HepG2 (cell line): ENCODE measurements around the gene FBRSL1. TPM values are rescaled to one million over a fixed set of nuclear protein-coding genes. Genes with fewer than 3 reads are reported as not detected.
A peak's percentile ranks its signal among the peaks of the same experiment; 100 is the strongest.

ENCODE experiments used
- GTF3A ChIP-seq: sonication (generic); formaldehyde crosslinking; conservative IDR thresholded peaks from 2 replicates; pipeline ENCODE4 v1.4.0; 2020; ENCODE audit warnings: mild to moderate bottlenecking, missing genetic modification reagents
- RBFOX2 ChIP-seq: fragments of 200-400 bp; formaldehyde crosslinking; IDR thresholded peaks from 2 replicates; pipeline ENCODE4 v1.6.1; 2017; ENCODE audit warnings: low read depth, mild to moderate bottlenecking, low read length
- ZNF790 ChIP-seq: sonication (generic); formaldehyde crosslinking; IDR thresholded peaks from 2 replicates; pipeline ENCODE4 v1.8.0; 2022; ENCODE audit warnings: missing genetic modification reagents, mild to moderate bottlenecking, borderline replicate concordance
- ZZZ3 ChIP-seq: sonication (generic); formaldehyde crosslinking; IDR thresholded peaks from 2 replicates; pipeline ENCODE4 v1.4.0; 2020; ENCODE audit warnings: missing genetic modification reagents, mild to moderate bottlenecking, borderline replicate concordance
- polyA plus RNA-seq, 8 experiments: library from polyadenylated mRNA; depleted of rRNA in 3 of 8; stranded (reverse) in 7 of 8; unstranded in 1 of 8; fragments of >200 nt; fragmentation: Illumina TruSeq in 4 of 8; extraction: Trizol in 4 of 8; gene quantifications; 2 replicates each; pipeline versions ENCODE4 v1.2.1 to v1.2.3, GENCODE V29; 2011 to 2016; ENCODE audit warnings: low read depth in 4 of 8, missing spikeins in 1 of 8, mixed read lengths in 1 of 8; ENCODE audit not compliant: insufficient read depth in 1 of 8
- total RNA-seq, 5 experiments: library from RNA; depleted of rRNA; stranded (reverse); fragments of >200 nt; fragmentation: Illumina TruSeq; extraction: Trizol; gene quantifications; 2 replicates each; pipeline ENCODE4 v1.2.3, GENCODE V29; 2016; ENCODE audit warnings: low read depth in 1 of 5
- TF ChIP-seq, protein P1 (sequence below): sonication (generic); formaldehyde crosslinking; IDR thresholded peaks from one replicate; pipeline ENCODE4 v1.5.1; 2020; ENCODE audit warnings: mild to moderate bottlenecking, missing genetic modification reagents; ENCODE audit errors: not compliant biosample characterization
- TF ChIP-seq, protein P2 (sequence below): sonication (generic); formaldehyde crosslinking; IDR thresholded peaks from 2 replicates; pipeline ENCODE4 v1.5.1; 2020; ENCODE audit warnings: mild to moderate bottlenecking, missing genetic modification reagents, moderate library complexity
- TF ChIP-seq, protein P3 (sequence below): sonication (generic); formaldehyde crosslinking; IDR thresholded peaks from 2 replicates; pipeline ENCODE4 v1.8.0; 2022; ENCODE audit warnings: missing genetic modification reagents, low read depth, mild to moderate bottlenecking, borderline replicate concordance
- TF ChIP-seq, protein P4 (sequence below): sonication (generic); formaldehyde crosslinking; IDR thresholded peaks from 2 replicates; pipeline ENCODE4 v1.5.0; 2020; ENCODE audit warnings: mild to moderate bottlenecking, missing genetic modification reagents
- TF ChIP-seq, protein P5 (sequence below): sonication (generic); formaldehyde crosslinking; IDR thresholded peaks from 2 replicates; pipeline ENCODE4 v1.4.0; 2020; ENCODE audit warnings: missing genetic modification reagents

Gene FBRSL1
- total and polyA plus RNA-seq, 2 of the 13 experiments (the other 11 are each of a cell fraction or from before 2014, with no cell fraction given), result 3.6 to 7.9 TPM

DNA sequence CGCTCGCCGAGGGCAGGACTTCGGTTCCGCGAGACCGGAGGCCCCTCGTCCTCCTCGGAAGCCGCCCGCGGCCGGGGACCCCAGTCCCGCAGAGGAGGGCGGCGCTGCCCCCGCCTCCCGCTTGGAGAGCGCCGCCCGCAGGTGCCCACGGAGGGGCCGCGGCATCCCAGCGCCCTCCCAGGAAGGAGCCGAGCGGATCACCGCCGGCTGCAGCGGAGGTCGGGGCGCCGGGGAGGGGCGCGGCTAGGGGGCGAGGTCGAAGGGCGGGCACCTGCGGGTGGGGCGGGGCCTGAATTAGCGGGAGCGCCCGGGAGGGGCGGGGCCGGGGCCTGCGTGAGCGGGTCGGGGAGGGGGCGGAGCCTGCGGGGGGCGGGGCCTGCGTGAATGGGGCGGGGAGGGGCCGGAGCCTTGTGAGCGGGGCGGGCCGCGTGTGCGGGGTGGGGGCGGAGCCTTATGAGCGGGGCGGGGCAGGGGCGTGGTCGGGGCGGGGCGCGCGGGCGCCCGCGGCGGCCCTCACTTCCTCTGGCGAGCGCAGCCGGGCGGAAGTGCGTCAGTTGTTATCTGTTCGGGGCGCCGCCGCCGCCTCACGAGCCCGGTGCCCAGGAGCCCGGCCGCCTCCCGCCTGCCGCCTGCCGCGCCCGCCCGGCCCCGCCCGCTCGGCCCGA is at the start of gene FBRSL1 (continued):
- TF ChIP-seq, protein P1, sequence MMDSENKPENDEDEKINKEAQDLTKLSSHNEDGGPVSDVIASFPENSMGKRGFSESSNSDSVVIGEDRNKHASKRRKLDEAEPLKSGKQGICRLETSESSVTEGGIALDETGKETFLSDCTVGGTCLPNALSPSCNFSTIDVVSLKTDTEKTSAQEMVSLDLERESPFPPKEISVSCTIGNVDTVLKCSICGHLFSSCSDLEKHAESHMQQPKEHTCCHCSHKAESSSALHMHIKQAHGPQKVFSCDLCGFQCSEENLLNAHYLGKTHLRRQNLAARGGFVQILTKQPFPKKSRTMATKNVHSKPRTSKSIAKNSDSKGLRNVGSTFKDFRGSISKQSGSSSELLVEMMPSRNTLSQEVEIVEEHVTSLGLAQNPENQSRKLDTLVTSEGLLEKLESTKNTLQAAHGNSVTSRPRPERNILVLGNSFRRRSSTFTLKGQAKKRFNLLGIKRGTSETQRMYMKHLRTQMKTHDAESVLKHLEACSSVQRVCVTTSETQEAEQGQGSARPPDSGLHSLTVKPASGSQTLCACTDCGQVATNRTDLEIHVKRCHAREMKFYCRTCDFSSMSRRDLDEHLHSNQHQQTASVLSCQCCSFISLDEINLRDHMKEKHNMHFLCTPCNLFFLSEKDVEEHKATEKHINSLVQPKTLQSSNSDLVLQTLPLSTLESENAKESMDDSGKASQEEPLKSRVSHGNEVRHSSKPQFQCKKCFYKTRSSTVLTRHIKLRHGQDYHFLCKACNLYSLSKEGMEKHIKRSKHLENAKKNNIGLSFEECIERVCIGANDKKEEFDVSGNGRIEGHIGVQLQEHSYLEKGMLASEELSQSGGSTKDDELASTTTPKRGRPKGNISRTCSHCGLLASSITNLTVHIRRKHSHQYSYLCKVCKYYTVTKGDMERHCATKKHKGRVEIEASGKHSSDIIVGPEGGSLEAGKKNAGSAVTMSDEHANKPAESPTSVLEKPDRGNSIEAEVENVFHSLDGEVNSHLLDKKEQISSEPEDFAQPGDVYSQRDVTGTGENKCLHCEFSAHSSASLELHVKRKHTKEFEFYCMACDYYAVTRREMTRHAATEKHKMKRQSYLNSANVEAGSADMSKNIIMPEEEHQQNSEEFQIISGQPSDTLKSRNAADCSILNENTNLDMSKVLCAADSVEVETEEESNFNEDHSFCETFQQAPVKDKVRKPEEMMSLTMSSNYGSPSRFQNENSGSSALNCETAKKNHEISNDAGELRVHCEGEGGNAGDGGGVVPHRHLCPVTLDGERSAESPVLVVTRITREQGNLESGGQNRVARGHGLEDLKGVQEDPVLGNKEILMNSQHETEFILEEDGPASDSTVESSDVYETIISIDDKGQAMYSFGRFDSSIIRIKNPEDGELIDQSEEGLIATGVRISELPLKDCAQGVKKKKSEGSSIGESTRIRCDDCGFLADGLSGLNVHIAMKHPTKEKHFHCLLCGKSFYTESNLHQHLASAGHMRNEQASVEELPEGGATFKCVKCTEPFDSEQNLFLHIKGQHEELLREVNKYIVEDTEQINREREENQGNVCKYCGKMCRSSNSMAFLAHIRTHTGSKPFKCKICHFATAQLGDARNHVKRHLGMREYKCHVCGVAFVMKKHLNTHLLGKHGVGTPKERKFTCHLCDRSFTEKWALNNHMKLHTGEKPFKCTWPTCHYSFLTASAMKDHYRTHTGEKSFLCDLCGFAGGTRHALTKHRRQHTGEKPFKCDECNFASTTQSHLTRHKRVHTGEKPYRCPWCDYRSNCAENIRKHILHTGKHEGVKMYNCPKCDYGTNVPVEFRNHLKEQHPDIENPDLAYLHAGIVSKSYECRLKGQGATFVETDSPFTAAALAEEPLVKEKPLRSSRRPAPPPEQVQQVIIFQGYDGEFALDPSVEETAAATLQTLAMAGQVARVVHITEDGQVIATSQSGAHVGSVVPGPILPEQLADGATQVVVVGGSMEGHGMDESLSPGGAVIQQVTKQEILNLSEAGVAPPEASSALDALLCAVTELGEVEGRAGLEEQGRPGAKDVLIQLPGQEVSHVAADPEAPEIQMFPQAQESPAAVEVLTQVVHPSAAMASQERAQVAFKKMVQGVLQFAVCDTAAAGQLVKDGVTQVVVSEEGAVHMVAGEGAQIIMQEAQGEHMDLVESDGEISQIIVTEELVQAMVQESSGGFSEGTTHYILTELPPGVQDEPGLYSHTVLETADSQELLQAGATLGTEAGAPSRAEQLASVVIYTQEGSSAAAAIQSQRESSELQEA (CRISPR knock-in tag), result no peak
- TF ChIP-seq, protein P2, sequence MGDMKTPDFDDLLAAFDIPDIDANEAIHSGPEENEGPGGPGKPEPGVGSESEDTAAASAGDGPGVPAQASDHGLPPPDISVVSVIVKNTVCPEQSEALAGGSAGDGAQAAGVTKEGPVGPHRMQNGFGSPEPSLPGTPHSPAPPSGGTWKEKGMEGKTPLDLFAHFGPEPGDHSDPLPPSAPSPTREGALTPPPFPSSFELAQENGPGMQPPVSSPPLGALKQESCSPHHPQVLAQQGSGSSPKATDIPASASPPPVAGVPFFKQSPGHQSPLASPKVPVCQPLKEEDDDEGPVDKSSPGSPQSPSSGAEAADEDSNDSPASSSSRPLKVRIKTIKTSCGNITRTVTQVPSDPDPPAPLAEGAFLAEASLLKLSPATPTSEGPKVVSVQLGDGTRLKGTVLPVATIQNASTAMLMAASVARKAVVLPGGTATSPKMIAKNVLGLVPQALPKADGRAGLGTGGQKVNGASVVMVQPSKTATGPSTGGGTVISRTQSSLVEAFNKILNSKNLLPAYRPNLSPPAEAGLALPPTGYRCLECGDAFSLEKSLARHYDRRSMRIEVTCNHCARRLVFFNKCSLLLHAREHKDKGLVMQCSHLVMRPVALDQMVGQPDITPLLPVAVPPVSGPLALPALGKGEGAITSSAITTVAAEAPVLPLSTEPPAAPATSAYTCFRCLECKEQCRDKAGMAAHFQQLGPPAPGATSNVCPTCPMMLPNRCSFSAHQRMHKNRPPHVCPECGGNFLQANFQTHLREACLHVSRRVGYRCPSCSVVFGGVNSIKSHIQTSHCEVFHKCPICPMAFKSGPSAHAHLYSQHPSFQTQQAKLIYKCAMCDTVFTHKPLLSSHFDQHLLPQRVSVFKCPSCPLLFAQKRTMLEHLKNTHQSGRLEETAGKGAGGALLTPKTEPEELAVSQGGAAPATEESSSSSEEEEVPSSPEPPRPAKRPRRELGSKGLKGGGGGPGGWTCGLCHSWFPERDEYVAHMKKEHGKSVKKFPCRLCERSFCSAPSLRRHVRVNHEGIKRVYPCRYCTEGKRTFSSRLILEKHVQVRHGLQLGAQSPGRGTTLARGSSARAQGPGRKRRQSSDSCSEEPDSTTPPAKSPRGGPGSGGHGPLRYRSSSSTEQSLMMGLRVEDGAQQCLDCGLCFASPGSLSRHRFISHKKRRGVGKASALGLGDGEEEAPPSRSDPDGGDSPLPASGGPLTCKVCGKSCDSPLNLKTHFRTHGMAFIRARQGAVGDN (CRISPR knock-in tag), result peak; percentile 47
- TF ChIP-seq ZZZ3 (CRISPR knock-in tag) (no peak), GTF3A (no peak), RBFOX2 (peak; percentile 33; the same call in 1 of the 2 replicates), ZNF790 (CRISPR knock-in tag) (0 out of 2 replicates have a peak, but pooled peaks have one; percentile 40)
- TF ChIP-seq, protein P3, sequence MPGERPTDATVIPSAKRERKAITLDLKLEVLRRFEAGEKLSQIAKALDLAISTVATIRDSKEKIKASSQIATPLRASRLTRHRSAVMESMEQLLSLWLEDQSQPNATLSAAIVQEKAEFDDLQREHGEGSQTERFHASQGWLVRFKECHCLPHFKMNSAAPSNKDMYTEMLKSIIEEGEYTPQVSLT (CRISPR knock-in tag), result no peak
- TF ChIP-seq, protein P4, sequence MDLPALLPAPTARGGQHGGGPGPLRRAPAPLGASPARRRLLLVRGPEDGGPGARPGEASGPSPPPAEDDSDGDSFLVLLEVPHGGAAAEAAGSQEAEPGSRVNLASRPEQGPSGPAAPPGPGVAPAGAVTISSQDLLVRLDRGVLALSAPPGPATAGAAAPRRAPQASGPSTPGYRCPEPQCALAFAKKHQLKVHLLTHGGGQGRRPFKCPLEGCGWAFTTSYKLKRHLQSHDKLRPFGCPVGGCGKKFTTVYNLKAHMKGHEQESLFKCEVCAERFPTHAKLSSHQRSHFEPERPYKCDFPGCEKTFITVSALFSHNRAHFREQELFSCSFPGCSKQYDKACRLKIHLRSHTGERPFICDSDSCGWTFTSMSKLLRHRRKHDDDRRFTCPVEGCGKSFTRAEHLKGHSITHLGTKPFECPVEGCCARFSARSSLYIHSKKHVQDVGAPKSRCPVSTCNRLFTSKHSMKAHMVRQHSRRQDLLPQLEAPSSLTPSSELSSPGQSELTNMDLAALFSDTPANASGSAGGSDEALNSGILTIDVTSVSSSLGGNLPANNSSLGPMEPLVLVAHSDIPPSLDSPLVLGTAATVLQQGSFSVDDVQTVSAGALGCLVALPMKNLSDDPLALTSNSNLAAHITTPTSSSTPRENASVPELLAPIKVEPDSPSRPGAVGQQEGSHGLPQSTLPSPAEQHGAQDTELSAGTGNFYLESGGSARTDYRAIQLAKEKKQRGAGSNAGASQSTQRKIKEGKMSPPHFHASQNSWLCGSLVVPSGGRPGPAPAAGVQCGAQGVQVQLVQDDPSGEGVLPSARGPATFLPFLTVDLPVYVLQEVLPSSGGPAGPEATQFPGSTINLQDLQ, result no peak
- TF ChIP-seq, protein P5, sequence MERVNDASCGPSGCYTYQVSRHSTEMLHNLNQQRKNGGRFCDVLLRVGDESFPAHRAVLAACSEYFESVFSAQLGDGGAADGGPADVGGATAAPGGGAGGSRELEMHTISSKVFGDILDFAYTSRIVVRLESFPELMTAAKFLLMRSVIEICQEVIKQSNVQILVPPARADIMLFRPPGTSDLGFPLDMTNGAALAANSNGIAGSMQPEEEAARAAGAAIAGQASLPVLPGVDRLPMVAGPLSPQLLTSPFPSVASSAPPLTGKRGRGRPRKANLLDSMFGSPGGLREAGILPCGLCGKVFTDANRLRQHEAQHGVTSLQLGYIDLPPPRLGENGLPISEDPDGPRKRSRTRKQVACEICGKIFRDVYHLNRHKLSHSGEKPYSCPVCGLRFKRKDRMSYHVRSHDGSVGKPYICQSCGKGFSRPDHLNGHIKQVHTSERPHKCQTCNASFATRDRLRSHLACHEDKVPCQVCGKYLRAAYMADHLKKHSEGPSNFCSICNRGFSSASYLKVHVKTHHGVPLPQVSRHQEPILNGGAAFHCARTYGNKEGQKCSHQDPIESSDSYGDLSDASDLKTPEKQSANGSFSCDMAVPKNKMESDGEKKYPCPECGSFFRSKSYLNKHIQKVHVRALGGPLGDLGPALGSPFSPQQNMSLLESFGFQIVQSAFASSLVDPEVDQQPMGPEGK (CRISPR knock-in tag), result 0 out of 2 replicates have a peak, but pooled peaks have one; percentile 2
